Measurements from ENCODE around the gene CLDN24. TPM values are rescaled to one million over a fixed set of nuclear protein-coding genes. Genes with fewer than 3 reads are reported as not detected.

Gene CLDN24
- total RNA-seq, 1 experiment from 2014 or later: not detected

DNA sequence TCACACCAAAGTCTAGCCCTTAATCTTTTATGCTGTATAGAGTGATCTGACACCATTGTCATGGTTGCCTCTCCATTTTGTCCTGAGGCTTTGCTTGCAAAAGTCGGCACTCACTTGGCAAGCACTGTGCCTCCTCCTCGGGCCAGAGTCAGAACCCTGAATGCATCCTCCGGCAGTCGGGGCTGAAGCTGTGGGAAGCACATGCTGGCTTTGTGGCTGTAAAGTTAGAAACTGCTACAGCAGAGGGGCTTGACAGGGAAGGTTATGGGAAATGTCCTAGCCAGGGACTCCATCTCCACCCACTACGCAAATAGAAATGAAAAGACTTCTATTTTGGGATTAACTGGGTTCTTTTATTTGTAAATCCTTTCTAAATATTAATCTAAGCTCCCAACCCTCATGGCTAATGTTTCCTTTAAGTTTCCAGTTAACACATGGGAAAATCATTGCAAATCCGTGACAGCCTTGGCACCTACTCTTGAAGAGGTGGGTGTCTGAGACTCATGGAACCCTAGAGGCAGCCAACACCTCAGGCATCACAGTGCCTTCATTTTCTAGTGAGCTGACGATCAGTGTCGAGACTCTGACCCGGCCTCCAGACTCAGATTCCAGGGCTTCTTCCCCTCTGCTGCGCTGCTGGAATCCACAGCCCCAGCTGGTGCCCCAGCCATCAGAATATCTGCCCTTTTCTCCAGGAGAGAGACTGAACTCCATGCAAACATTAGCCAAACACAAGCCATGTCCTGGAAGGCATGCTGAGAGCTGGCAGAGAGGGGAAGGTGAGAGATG is 7.9 kb upstream of the CLDN24 start:
- no peak overlapping the region for H3K4me3 Mint-ChIP-seq
- H3K27ac Mint-ChIP-seq: no peak overlapping the region
- ATAC-seq: no peak
- peaks cover 26% of the 10 kb centered on the region for H3K9me3 Mint-ChIP-seq
- H3K36me3 Mint-ChIP-seq: peaks cover 22% of the 10 kb centered on the region
- DNase-seq (ENCODE audit: low spot score): no peak
- no peaks in the 10 kb centered on the region for H3K27me3 Mint-ChIP-seq (ENCODE audit: low read depth)
- POLR2A ChIA-PET: no interaction called here
- no peak for TF ChIP-seq ZNF396 (CRISPR knock-in tag; IDR thresholded peaks at IDR 0.05; ENCODE audit: borderline replicate concordance)
- no peak for TF ChIP-seq NFE2L1 (CRISPR knock-in tag; IDR thresholded peaks at IDR 0.05)
- TF ChIP-seq GTF2I (CRISPR knock-in tag; conservative IDR thresholded peaks at IDR 0.05): no peak
- TF ChIP-seq FOXJ3 (CRISPR knock-in tag; IDR thresholded peaks at IDR 0.05; ENCODE audit: borderline replicate concordance): no peak
- no peak for TF ChIP-seq SMAD4 (CRISPR knock-in tag; IDR thresholded peaks at IDR 0.05)
- TF ChIP-seq, protein P1, sequence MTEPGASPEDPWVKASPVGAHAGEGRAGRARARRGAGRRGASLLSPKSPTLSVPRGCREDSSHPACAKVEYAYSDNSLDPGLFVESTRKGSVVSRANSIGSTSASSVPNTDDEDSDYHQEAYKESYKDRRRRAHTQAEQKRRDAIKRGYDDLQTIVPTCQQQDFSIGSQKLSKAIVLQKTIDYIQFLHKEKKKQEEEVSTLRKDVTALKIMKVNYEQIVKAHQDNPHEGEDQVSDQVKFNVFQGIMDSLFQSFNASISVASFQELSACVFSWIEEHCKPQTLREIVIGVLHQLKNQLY (CRISPR knock-in tag; IDR thresholded peaks at IDR 0.05): no peak
- TF ChIP-seq, protein P2, sequence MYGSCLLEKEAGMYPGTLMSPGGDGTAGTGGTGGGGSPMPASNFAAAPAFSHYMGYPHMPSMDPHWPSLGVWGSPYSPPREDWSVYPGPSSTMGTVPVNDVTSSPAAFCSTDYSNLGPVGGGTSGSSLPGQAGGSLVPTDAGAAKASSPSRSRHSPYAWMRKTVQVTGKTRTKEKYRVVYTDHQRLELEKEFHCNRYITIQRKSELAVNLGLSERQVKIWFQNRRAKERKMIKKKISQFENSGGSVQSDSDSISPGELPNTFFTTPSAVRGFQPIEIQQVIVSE (CRISPR knock-in tag; IDR thresholded peaks at IDR 0.05; ENCODE audit: borderline replicate concordance): no peak
- TF ChIP-seq RORB (CRISPR knock-in tag; IDR thresholded peaks at IDR 0.05): no peak
- TF ChIP-seq, protein P3, sequence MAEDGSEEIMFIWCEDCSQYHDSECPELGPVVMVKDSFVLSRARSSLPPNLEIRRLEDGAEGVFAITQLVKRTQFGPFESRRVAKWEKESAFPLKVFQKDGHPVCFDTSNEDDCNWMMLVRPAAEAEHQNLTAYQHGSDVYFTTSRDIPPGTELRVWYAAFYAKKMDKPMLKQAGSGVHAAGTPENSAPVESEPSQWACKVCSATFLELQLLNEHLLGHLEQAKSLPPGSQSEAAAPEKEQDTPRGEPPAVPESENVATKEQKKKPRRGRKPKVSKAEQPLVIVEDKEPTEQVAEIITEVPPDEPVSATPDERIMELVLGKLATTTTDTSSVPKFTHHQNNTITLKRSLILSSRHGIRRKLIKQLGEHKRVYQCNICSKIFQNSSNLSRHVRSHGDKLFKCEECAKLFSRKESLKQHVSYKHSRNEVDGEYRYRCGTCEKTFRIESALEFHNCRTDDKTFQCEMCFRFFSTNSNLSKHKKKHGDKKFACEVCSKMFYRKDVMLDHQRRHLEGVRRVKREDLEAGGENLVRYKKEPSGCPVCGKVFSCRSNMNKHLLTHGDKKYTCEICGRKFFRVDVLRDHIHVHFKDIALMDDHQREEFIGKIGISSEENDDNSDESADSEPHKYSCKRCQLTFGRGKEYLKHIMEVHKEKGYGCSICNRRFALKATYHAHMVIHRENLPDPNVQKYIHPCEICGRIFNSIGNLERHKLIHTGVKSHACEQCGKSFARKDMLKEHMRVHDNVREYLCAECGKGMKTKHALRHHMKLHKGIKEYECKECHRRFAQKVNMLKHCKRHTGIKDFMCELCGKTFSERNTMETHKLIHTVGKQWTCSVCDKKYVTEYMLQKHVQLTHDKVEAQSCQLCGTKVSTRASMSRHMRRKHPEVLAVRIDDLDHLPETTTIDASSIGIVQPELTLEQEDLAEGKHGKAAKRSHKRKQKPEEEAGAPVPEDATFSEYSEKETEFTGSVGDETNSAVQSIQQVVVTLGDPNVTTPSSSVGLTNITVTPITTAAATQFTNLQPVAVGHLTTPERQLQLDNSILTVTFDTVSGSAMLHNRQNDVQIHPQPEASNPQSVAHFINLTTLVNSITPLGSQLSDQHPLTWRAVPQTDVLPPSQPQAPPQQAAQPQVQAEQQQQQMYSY (CRISPR knock-in tag; IDR thresholded peaks at IDR 0.05): no peak
- TF ChIP-seq, protein P4, sequence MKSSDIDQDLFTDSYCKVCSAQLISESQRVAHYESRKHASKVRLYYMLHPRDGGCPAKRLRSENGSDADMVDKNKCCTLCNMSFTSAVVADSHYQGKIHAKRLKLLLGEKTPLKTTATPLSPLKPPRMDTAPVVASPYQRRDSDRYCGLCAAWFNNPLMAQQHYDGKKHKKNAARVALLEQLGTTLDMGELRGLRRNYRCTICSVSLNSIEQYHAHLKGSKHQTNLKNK (CRISPR knock-in tag; IDR thresholded peaks at IDR 0.05): no peak
- TF ChIP-seq, protein P5, sequence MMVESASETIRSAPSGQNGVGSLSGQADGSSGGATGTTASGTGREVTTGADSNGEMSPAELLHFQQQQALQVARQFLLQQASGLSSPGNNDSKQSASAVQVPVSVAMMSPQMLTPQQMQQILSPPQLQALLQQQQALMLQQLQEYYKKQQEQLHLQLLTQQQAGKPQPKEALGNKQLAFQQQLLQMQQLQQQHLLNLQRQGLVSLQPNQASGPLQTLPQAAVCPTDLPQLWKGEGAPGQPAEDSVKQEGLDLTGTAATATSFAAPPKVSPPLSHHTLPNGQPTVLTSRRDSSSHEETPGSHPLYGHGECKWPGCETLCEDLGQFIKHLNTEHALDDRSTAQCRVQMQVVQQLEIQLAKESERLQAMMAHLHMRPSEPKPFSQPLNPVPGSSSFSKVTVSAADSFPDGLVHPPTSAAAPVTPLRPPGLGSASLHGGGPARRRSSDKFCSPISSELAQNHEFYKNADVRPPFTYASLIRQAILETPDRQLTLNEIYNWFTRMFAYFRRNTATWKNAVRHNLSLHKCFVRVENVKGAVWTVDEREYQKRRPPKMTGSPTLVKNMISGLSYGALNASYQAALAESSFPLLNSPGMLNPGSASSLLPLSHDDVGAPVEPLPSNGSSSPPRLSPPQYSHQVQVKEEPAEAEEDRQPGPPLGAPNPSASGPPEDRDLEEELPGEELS (CRISPR knock-in tag; IDR thresholded peaks at IDR 0.05): no peak
- TF ChIP-seq, protein P6, sequence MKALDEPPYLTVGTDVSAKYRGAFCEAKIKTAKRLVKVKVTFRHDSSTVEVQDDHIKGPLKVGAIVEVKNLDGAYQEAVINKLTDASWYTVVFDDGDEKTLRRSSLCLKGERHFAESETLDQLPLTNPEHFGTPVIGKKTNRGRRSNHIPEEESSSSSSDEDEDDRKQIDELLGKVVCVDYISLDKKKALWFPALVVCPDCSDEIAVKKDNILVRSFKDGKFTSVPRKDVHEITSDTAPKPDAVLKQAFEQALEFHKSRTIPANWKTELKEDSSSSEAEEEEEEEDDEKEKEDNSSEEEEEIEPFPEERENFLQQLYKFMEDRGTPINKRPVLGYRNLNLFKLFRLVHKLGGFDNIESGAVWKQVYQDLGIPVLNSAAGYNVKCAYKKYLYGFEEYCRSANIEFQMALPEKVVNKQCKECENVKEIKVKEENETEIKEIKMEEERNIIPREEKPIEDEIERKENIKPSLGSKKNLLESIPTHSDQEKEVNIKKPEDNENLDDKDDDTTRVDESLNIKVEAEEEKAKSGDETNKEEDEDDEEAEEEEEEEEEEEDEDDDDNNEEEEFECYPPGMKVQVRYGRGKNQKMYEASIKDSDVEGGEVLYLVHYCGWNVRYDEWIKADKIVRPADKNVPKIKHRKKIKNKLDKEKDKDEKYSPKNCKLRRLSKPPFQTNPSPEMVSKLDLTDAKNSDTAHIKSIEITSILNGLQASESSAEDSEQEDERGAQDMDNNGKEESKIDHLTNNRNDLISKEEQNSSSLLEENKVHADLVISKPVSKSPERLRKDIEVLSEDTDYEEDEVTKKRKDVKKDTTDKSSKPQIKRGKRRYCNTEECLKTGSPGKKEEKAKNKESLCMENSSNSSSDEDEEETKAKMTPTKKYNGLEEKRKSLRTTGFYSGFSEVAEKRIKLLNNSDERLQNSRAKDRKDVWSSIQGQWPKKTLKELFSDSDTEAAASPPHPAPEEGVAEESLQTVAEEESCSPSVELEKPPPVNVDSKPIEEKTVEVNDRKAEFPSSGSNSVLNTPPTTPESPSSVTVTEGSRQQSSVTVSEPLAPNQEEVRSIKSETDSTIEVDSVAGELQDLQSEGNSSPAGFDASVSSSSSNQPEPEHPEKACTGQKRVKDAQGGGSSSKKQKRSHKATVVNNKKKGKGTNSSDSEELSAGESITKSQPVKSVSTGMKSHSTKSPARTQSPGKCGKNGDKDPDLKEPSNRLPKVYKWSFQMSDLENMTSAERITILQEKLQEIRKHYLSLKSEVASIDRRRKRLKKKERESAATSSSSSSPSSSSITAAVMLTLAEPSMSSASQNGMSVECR (CRISPR knock-in tag; IDR thresholded peaks at IDR 0.05; ENCODE audit: borderline replicate concordance): no peak
- TF ChIP-seq ZNF317 (CRISPR knock-in tag; IDR thresholded peaks at IDR 0.05; ENCODE audit: borderline replicate concordance, low read depth): no peak
- CTCF ChIA-PET: interaction anchor here (0.6 kb wide), 1 partner anchor 50 kb away, joined by 3 read pairs; no protein-coding TSS in a partner anchor
- no peaks in the 10 kb centered on the region for H3K4me1 Mint-ChIP-seq
